LNCaP clone FGC (cell line): ENCODE measurements around the gene SGF29.
"Not testable (repeated sequence)": the region's sequence is repeated elsewhere in the genome, so short reads cannot be mapped to it uniquely, and the experiment has no call there.

ENCODE experiments used
- DNase-seq: peaks from one replicate; pipeline ENCODE4 v3.0.0-alpha.2; 2011; ENCODE audit warnings: low read depth
- H3K4me3 ChIP-seq: 2 replicates; pipeline ENCODE4 v1.5.1; 2011; ENCODE audit warnings: mild to moderate bottlenecking, low read depth, low read length, control low read depth
- CTCF ChIP-seq: IDR thresholded peaks from 2 replicates; pipeline ENCODE4 v1.5.1; 2012; ENCODE audit warnings: mild to moderate bottlenecking; ENCODE audit not compliant: control insufficient read depth, insufficient read depth; ENCODE audit errors: extremely low read depth

The SGF29 gene

GRCh38 chr16:28617874-28618273 is 64.2 kb downstream of the SGF29 start:
- no peak for TF ChIP-seq CTCF
- H3K4me3 ChIP-seq = no peak overlapping the region
- DNase-seq = no peak

GRCh38 chr16:28620316-28620715 is 66.6 kb downstream of the SGF29 start:
- H3K4me3 ChIP-seq, DNase-seq: not testable (repeated sequence)

DNA sequence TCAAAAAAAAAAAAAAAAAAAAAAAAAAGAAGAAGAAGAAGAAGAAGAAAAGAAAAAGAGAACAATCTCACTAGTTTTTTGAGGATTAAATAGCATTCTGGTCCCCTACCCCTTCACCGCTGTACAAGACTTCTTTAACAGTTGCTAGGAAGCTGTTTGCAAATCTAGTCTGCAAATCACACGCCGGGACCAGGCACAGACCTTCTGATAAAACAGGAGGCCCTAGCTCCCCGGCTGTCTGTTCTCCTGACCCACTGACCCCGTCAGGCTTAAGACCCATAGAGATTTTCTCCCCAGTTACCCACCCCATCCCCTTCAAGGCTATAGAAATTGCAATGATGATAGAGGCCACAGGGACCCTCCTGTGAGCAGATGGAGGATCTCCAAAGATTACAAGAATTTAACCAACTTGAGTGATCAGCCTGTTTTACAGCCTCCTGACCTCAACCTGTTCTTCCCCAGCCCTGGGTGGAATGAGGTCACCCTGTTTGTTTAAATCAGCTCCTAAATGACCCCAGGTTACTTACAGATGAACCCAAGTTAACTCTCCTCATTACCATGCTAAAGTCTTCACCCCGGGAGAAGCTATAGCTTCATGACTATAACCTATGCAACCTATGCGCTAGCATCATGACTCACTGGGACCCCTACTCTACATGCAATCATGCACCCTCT is 67.9 kb downstream of the SGF29 start:
- no peak for DNase-seq
- H3K4me3 ChIP-seq = peak overlapping the region; percentile 66
- TF ChIP-seq CTCF = no peak

GRCh38 chr16:28622532-28623171 is 68.9 kb downstream of the SGF29 start:
- peak overlapping the region; percentile 66 for H3K4me3 ChIP-seq
- DNase-seq = not testable (repeated sequence)

DNA sequence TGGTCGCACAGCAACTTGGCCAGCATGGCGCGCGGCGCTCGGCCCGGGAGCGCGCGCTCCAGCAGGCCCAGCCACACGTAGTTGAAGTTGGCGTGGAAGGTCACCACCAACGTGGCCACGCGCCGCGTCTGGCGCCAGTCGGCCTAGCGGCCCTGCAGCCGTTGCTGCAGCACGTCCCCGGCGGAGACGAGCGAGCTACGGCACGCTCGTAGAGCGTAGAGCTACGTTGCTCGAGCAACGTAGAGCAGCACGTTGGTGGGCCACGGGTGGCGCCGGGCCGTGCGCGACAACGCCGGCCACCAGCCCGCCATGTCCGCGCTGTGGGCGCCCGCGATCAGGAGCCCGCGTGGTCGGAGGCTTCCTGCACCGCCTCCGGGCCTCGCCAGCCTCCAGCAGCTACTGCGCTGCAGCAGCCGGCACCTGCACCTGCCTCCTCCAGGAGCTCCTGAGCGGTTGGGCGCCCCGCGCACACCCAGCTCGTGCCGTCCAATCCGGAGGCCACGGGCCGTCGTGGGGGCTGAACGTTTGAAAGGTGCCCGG is 69.5 kb downstream of the SGF29 start:
- peak overlapping the region; percentile 66 for H3K4me3 ChIP-seq
- DNase-seq = peak; percentile 68

GRCh38 chr16:28630905-28631304 is 77.2 kb downstream of the SGF29 start:
- not testable (repeated sequence) for H3K4me3 ChIP-seq, DNase-seq

More for the DNA sequence above, 69.5 kb downstream of the SGF29 start:
- no peak for TF ChIP-seq CTCF

DNA sequence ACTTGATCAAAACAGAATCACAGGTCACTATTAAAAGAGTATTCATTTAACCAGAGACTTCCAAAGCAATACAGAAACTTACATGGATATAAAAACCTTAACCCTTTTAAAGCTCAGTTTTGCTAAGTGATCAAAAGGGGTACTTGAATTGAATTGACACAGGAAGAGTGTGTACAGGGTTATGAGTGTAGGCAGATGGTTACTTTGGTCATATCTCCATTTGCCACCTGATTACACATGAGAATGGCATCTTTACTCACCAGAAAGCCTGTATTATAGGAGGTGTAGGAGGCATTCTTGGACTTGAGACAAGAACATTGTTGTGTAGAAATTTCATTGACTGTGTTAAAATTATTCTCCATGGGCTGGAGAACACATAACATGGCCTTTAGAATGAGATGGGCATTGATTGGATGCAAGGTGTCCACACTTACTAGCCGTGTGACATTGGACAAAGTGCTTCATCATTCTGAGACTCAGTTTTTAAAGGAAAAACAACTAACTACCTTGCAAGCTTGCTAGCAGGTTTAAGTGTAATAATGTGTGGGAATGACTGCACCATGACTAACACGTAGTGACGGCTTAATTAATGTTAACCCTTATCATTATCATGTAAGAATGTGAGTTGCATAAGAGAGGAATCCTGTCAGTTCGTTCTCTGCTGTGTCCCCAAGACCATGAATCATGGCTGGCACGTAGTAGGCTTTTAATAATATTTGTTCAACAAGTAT is 82.5 kb downstream of the SGF29 start:
- DNase-seq, H3K4me3 ChIP-seq: not testable (repeated sequence)

DNA sequence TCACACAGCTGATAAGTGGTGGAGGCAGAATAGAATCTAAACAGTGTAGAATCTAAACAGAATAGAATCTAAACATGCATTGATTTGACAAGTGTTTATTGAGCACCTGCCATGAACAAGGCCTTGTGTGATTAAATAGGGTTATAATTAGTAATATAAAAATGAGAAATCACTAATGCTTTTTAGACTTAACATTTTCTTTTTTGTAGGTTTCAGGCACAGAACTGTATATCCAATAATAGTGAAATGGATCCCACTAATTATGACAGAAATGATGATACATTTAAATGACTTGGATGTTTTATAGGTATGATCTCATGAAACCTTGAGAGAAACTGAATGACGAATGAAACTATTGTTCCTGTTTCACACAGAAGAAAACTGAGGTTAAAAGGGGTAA is 84.0 kb downstream of the SGF29 start, which contains the start of gene NPIPB8:
NPIPB8 (plus strand) TSS at position 301 of the 400 bp plus-strand sequence. CDS start 296 bp downstream, outside the sequence.
- not testable (repeated sequence) for DNase-seq, H3K4me3 ChIP-seq

GRCh38 chr16:28638359-28638758 is 84.6 kb downstream of the SGF29 start:
- H3K4me3 ChIP-seq, DNase-seq: not testable (repeated sequence)

DNA sequence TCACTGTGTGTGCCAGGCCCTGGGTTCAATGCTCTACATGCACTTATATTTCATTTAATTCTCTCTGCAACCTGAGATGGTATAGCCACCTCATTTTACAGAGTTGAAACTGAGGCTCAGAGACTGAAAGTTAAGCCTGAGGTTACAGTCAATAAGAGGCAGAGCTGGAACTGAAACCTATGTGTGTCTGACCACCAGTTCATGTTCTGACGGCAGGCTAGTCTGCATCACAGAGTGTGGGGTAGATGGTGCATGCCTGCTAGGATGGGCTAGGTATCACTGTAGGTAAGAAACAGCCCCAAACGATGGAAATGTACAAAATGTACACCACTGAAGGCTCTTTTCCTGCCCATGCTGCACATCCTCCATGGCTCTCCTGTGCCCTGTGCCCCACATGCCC is 86.2 kb downstream of the SGF29 start:
- not testable (repeated sequence) for H3K4me3 ChIP-seq, DNase-seq
